MCF 10A (cell line): Measurements from ENCODE around the gene RBM22. TPM values are rescaled to one million over a fixed set of nuclear protein-coding genes. Genes with fewer than 3 reads are reported as not detected.

Experiments used
- BruUV-seq: library from RNA; stranded (reverse); fragments of 400-500 nt; replicated peaks from 2 replicates; lab custom pipeline; 2021; lab: Mats Ljungman, UMichigan
- CTCF ChIA-PET: fragments of 300-600 bp; sonication (Branson Sonifier 250); formaldehyde crosslinking; extraction: SDS; loops from one replicate; lab custom pipeline; 2021; ENCODE audit warnings: antibody characterized with exemption, inconsistent platforms; lab: Yijun Ruan, JAX
- POLR2A ChIA-PET: fragments of 300-600, 350-650 bp; sonication (Branson Sonifier 250); formaldehyde crosslinking; extraction: SDS; loops from one replicate; lab custom pipeline; 2020; ENCODE audit warnings: antibody characterized with exemption, inconsistent platforms; lab: Yijun Ruan, JAX
- DNase-seq: peaks from one replicate; pipeline ENCODE4 v3.0.0-alpha.2; 2018; ENCODE audit not compliant: unreplicated experiment
- H3K27ac Mint-ChIP-seq: one replicate; pipeline ENCODE4 v1.8.0; 2022; ENCODE audit warnings: mild to moderate bottlenecking, low read depth, mixed read lengths; ENCODE audit not compliant: unreplicated experiment
- H3K27me3 Mint-ChIP-seq: one replicate; pipeline ENCODE4 v1.8.0; 2022; ENCODE audit warnings: mixed read lengths; ENCODE audit not compliant: insufficient read depth, unreplicated experiment
- H3K36me3 Mint-ChIP-seq: one replicate; pipeline ENCODE4 v1.8.0; 2022; ENCODE audit warnings: mild to moderate bottlenecking, moderate library complexity, mixed read lengths; ENCODE audit not compliant: insufficient read depth, unreplicated experiment
- H3K4me1 Mint-ChIP-seq: one replicate; pipeline ENCODE4 v1.8.0; 2022; ENCODE audit warnings: mixed read lengths; ENCODE audit not compliant: insufficient read depth, unreplicated experiment
- H3K4me3 Mint-ChIP-seq: one replicate; pipeline ENCODE4 v1.8.0; 2022; ENCODE audit warnings: mild to moderate bottlenecking, moderate library complexity, mixed read lengths; ENCODE audit not compliant: unreplicated experiment
- H3K9me3 Mint-ChIP-seq: one replicate; pipeline ENCODE4 v1.8.0; 2022; ENCODE audit warnings: mixed read lengths; ENCODE audit not compliant: unreplicated experiment
- intact Hi-C: fragments of 100-400 bp; cut with micrococcal nuclease; formaldehyde crosslinking; loops from 2 replicates; pipeline ENCODE4 v1.14.1; 2022
- total RNA-seq: library from RNA; stranded (reverse); gene quantifications from 2 replicates; pipeline ENCODE4 v1.2.3, GENCODE V29; 2022
- TF ChIP-seq, protein P1 (sequence below): fragments of 200-600 bp; IDR thresholded peaks from one replicate; pipeline ENCODE4 v1.8.0; 2022; ENCODE audit warnings: antibody characterized with exemption, mild to moderate bottlenecking; ENCODE audit not compliant: unreplicated experiment

RBM22 gene
- total RNA-seq, 1 experiment from 2014 or later: 66.0 TPM

DNA sequence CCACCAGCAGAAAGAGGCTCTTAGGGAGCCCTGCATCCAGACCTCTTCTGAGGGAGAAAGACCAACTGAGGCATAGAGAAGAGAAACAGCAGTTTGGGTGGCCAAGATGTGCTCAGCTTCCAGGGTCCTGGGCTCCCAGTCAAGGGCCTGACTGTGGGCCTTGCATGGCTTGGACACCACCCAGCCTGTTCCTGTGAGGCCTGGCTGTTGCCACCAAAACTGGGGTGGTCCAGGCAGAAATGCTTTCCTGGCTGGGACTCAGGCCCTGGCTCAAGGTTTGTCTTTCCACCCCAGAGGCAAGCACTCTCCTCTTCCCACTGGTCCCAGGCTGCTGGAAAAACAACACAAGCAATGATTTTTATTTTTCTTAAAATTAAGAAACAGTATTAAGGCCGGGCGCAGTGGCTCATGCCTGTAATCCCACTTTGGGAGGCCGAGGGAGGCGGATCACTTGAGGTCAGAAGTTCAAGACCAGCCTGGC, 26.5 kb downstream of the RBM22 start:
- Mint-ChIP-seq H3K4me3 (no peak overlapping the region), H3K9me3 (no peaks in the 10 kb centered on the region), H3K36me3 (no peaks in the 10 kb centered on the region), H3K4me1 (peaks cover 14% of the 10 kb centered on the region), H3K27ac (no peak overlapping the region), H3K27me3 (no peaks in the 10 kb centered on the region)
- BruUV-seq: no TSS peak
- TF ChIP-seq, protein P1, sequence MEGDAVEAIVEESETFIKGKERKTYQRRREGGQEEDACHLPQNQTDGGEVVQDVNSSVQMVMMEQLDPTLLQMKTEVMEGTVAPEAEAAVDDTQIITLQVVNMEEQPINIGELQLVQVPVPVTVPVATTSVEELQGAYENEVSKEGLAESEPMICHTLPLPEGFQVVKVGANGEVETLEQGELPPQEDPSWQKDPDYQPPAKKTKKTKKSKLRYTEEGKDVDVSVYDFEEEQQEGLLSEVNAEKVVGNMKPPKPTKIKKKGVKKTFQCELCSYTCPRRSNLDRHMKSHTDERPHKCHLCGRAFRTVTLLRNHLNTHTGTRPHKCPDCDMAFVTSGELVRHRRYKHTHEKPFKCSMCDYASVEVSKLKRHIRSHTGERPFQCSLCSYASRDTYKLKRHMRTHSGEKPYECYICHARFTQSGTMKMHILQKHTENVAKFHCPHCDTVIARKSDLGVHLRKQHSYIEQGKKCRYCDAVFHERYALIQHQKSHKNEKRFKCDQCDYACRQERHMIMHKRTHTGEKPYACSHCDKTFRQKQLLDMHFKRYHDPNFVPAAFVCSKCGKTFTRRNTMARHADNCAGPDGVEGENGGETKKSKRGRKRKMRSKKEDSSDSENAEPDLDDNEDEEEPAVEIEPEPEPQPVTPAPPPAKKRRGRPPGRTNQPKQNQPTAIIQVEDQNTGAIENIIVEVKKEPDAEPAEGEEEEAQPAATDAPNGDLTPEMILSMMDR: no peak
- no peak for DNase-seq
- POLR2A ChIA-PET: interaction anchor here (1.4 kb wide), 1 partner anchor 27 kb away, joined by 3 read pairs; the partner anchor contains the start of gene RBM22
- CTCF ChIA-PET: interaction anchor here (0.5 to 1.2 kb wide), 5 partner anchors 16 to 176 kb away, joined by 3 to 5 read pairs (median 3); no protein-coding TSS in a partner anchor
- intact Hi-C loops: no loop called here

DNA sequence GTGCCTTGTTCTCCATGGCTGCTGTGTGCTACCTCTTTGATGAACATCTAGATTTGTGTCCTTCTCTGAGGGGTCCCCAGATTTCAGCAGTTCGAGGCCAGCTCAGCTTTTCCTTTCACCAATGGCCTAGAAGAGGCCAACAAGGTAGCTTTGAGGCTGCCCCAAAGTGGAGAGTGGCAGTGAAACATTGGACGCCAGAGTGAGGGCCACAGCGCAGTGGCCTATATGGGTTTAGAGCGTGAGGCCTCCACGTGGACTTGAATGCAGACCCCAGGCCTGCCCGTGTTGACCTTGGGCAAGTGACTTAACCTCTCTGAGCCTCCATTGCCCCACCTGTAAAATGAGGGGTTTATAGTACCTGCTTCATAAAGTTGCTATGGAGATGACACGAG, 28.0 kb downstream of the RBM22 start:
- POLR2A ChIA-PET: interaction anchor here (0.5 kb wide), 1 partner anchor 23 kb away, joined by 3 read pairs; no protein-coding TSS in a partner anchor
- no peaks in the 10 kb centered on the region for H3K36me3 Mint-ChIP-seq
- peaks cover 14% of the 10 kb centered on the region for H3K4me1 Mint-ChIP-seq
- intact Hi-C loops: no loop called here
- no peak for DNase-seq
- TF ChIP-seq, protein P1: no peak
- no peak overlapping the region for H3K27ac Mint-ChIP-seq
- no peaks in the 10 kb centered on the region for H3K27me3 Mint-ChIP-seq
- no peaks in the 10 kb centered on the region for H3K9me3 Mint-ChIP-seq
- CTCF ChIA-PET: interaction anchor here (0.6 to 1.5 kb wide), 5 partner anchors 16 to 113 kb away, joined by 3 to 5 read pairs (median 4); no protein-coding TSS in a partner anchor
- BruUV-seq: no TSS peak
- peak overlapping the region; percentile 51 for H3K4me3 Mint-ChIP-seq

DNA sequence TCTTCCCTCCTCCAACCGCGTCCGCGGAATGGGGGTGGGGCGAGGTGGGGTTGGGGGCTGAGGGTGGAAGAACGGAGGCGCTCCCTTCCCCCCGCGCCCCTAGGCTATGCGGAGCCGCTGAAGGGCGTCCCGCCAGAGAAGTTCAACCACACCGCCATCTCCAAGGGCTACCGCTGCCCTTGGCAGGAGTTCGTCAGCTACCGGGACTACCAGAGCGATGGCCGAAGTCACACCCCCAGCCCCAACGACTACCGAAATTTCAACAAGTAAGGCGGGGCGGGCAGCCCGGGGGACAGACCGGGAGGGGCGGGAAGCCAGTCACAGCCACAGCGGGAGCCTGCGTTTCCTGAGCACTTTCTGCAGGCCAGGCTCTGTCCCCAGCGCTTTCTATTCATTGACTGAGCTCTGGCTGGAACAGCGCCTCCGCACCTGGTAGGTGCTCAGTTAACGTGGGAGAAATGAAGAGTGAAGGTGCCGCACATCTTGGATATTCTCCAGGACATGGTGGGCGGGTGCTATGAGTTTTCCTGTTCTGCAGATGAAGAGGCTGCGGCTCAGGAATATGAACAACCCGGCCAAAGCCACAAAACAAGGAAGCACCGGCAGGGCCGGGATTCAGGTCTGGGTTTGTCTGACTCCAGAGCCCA, 28.5 kb downstream of the RBM22 start:
- intact Hi-C loops: no loop called here
- CTCF ChIA-PET: interaction anchor here (0.6 to 1.5 kb wide), 3 partner anchors 15 to 112 kb away, joined by 3 to 4 read pairs (median 4); no protein-coding TSS in a partner anchor
- peaks cover 14% of the 10 kb centered on the region for H3K4me1 Mint-ChIP-seq
- no TSS peak for BruUV-seq
- H3K27me3 Mint-ChIP-seq: no peaks in the 10 kb centered on the region
- DNase-seq: peak; percentile 65
- H3K9me3 Mint-ChIP-seq: no peaks in the 10 kb centered on the region
- no peak overlapping the region for H3K27ac Mint-ChIP-seq
- no peaks in the 10 kb centered on the region for H3K36me3 Mint-ChIP-seq
- POLR2A ChIA-PET: interaction anchor here (0.5 to 0.6 kb wide), 2 partner anchors 23 to 179 kb away, joined by 3 read pairs; no protein-coding TSS in a partner anchor
- H3K4me3 Mint-ChIP-seq: peak overlapping the region; percentile 51
- TF ChIP-seq, protein P1: no peak

DNA sequence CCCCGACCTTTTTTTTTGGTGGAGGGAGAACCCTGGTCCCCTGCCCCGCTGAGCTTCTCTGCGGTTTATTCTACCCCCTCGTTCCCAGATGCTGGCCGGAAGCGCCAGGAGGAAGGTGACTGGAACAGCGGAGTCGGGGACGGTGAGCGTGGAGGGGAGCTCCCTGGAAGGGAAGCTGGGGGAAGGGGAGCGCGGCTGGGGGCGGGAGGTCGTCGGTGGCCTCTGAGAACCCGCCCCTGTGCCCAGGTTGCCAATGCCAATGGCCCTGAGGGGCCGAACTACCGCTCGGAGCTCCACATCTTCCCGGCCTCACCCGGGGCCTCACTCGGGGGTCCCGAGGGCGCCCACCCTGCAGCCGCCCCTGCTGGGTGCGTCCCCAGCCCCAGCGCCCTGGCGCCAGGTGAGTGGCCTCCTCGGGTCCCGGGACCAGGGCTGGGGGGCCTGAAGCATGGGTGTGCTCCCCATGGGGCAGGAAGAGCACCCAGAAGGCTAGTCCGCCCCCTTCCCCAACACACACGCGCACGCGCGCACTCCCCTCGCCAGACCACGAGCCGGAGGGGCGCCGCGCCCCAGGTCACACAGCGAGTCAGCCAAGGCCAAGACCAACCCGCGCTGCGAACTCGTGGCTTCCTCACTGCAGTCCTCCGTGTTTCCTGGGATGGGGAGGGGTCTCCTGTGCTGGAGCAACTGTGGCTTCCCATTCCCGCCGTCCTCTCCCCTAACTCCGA, 29.2 kb downstream of the RBM22 start:
- CTCF ChIA-PET: interaction anchor here (0.9 to 1.2 kb wide), 2 partner anchors 10 to 12 kb away, joined by 3 read pairs; partner anchors contain the start of gene MYOZ3
- intact Hi-C loops: no loop called here
- TF ChIP-seq, protein P1: no peak
- POLR2A ChIA-PET: interaction anchor here (0.6 kb wide), 1 partner anchor 178 kb away, joined by 3 read pairs; no protein-coding TSS in a partner anchor
- Mint-ChIP-seq H3K9me3 (no peaks in the 10 kb centered on the region), H3K4me1 (peaks cover 14% of the 10 kb centered on the region), H3K4me3 (no peak overlapping the region), H3K36me3 (no peaks in the 10 kb centered on the region), H3K27ac (no peak overlapping the region), H3K27me3 (no peaks in the 10 kb centered on the region)
- BruUV-seq: no TSS peak
- no peak for DNase-seq
